Tibial artery (tissue), 4 donors: ENCODE results near the gene EIF1B.
"Not testable (repeated sequence)": the region's sequence is repeated elsewhere in the genome, so short reads cannot be mapped to it uniquely, and the experiment has no call there.

ENCODE experiments used
- DNase-seq, 2 donors: peaks; one replicate each; pipeline ENCODE4 v3.0.0-alpha.2; 2019
- H3K27ac ChIP-seq, 2 donors: fragments of 200-600 bp; sonication (generic) in 1 of 2; 1 replicate in 1 of 2; 2 replicates in 1 of 2; pipeline ENCODE4 v1.5.1; 2018 to 2019; ENCODE audit warnings: mild to moderate bottlenecking in 1 of 2
- H3K27me3 ChIP-seq, 2 donors: fragments of 200-600 bp; sonication (generic) in 1 of 2; one replicate each; pipeline versions ENCODE4 v1.5.1 to v1.6.0; 2016 to 2019
- H3K36me3 ChIP-seq, 3 donors: fragments of 200-600 bp; sonication (generic) in 2 of 3; one replicate each; pipeline ENCODE4 v1.5.1; 2016 to 2019; ENCODE audit warnings: mild to moderate bottlenecking in 2 of 3
- H3K4me1 ChIP-seq, 4 donors: fragments of 200-600 bp; sonication (generic) in 2 of 4; 1 replicate in 3 of 4; 2 replicates in 1 of 4; pipeline ENCODE4 v1.5.1; 2016 to 2019
- H3K4me3 ChIP-seq, 2 donors: fragments of 200-600 bp; sonication (generic) in 1 of 2; 1 replicate in 1 of 2; 2 replicates in 1 of 2; pipeline ENCODE4 v1.5.1; 2018 to 2019; ENCODE audit warnings: mild to moderate bottlenecking in 2 of 2
- H3K9me3 ChIP-seq, 3 donors: fragments of 200-600 bp; sonication (generic) in 1 of 3; one replicate each; pipeline ENCODE4 v1.5.1; 2016 to 2019
- intact Hi-C: fragments of 100-400 bp; cut with DNase I; formaldehyde crosslinking; loops from one replicate; pipeline ENCODE4 v1.15.0; 2023; ENCODE audit warnings: low total_unique reads
- TF ChIP-seq, protein P1 (sequence below), 2 experiments: fragments of 200-600 bp in 1 of 2; fragments of 450-650 bp in 1 of 2; IDR thresholded peaks; one replicate each; pipeline ENCODE4 v1.5.1; 2017 to 2019; ENCODE audit warnings: antibody characterized with exemption in 2 of 2, mild to moderate bottlenecking in 1 of 2, moderate library complexity in 1 of 2

EIF1B gene

DNA sequence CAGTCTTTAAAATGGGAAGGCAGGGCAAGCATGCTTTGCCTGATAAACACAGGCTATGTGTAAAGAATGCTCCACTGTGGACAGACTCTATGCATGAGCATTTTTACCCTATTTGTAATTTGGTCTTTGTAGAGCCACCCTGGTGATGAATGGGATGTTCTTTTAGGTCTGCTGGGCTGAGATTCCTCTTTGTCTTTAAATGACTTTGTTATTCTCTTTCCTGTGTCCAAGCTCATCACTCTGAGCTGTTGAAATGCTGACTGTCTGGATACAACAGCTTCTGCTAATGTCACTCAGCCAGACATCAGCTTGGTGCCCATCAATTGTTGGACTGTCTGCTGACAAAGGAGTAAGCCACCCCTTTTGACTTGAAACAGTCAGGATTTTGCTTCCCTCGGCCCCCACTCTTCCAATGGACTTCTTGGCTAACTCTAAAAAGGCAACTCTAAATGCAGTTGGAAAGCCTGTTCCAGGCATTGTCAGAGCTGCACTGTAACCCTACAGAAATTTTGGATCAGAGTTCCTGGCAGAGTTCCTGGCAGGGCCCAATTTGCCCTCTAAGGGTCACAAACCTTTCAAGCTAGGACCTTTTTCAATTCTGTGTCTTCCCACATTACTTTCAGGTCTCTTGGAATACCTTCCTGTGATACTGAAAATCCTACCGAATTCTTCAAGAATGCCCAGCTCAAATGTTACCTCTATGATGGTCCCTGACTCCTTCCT, 40.5 kb upstream of the EIF1B start:
- no peak for DNase-seq
- TF ChIP-seq, protein P1, sequence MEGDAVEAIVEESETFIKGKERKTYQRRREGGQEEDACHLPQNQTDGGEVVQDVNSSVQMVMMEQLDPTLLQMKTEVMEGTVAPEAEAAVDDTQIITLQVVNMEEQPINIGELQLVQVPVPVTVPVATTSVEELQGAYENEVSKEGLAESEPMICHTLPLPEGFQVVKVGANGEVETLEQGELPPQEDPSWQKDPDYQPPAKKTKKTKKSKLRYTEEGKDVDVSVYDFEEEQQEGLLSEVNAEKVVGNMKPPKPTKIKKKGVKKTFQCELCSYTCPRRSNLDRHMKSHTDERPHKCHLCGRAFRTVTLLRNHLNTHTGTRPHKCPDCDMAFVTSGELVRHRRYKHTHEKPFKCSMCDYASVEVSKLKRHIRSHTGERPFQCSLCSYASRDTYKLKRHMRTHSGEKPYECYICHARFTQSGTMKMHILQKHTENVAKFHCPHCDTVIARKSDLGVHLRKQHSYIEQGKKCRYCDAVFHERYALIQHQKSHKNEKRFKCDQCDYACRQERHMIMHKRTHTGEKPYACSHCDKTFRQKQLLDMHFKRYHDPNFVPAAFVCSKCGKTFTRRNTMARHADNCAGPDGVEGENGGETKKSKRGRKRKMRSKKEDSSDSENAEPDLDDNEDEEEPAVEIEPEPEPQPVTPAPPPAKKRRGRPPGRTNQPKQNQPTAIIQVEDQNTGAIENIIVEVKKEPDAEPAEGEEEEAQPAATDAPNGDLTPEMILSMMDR (IDR thresholded peaks at IDR 0.05), result no peak

DNA sequence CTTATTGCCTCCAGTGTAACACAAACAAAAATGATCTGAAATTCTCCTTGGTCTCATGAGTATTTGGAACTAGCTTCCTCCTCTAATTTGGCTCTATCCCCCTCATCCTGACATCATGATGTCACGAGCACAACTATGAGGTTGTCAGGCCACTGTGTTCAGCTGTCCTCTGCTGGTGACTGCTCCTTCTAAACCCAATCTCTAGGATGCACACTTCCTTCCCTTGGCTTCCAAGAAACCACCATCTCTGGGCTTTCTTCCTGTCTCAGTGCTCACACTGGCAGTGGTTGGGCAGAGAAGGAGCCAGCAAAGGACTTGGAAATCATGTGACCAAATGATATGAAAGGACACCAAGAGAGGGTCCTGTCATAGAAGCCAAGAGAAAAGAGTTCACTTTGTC, 30.7 kb upstream of the EIF1B start:
- H3K36me3 ChIP-seq, result no peaks in the 10 kb centered on the region
- no peaks in the 10 kb centered on the region for H3K4me1 ChIP-seq
- DNase-seq, result no peak
- intact Hi-C loops, result no loop called here
- TF ChIP-seq, protein P1 (IDR thresholded peaks at IDR 0.05), result no peak
- H3K4me3 ChIP-seq, result no peak overlapping the region
- peaks cover 0 to 7% (median 0%) of the 10 kb centered on the region in 3 donors for H3K9me3 ChIP-seq
- no peak overlapping the region for H3K27ac ChIP-seq
- no peaks in the 10 kb centered on the region for H3K27me3 ChIP-seq

More for the DNA sequence above, 40.5 kb upstream of the EIF1B start:
- Histone ChIP-seq H3K36me3 (no peaks in the 10 kb centered on the region), H3K4me1 (no peaks in the 10 kb centered on the region), H3K27ac (no peak overlapping the region), H3K4me3 (no peak overlapping the region), H3K27me3 (no peaks in the 10 kb centered on the region), H3K9me3 (no peaks in the 10 kb centered on the region)
- intact Hi-C loops, result no loop called here

DNA sequence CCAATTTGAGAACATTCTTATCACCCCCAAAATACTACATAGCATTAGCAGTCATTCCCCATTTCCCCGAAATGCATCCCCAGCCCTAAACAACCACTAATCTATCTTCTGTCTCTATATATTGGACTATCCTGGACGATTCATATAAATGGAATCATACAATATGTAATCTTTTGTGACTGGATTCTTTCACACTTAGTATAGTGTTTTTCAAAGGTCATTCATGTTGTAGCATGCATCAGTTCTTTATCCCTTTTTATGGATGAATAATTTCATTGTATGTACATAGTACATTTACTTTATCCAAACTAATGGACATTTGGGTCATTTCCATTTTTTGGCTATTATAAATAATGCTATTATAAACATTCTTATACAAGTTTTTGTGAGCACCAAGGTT, 27.5 kb upstream of the EIF1B start:
- no peak for DNase-seq
- no peak overlapping the region for H3K4me3 ChIP-seq
- TF ChIP-seq, protein P1 (IDR thresholded peaks at IDR 0.05), result no peak
- no peaks in the 10 kb centered on the region for H3K4me1 ChIP-seq
- H3K27ac ChIP-seq, result no peak overlapping the region
- intact Hi-C loops, result no loop called here
- H3K36me3 ChIP-seq, result no peaks in the 10 kb centered on the region
- H3K9me3 ChIP-seq, result peaks cover 0 to 7% (median 0%) of the 10 kb centered on the region in 3 donors
- H3K27me3 ChIP-seq, result no peaks in the 10 kb centered on the region

DNA sequence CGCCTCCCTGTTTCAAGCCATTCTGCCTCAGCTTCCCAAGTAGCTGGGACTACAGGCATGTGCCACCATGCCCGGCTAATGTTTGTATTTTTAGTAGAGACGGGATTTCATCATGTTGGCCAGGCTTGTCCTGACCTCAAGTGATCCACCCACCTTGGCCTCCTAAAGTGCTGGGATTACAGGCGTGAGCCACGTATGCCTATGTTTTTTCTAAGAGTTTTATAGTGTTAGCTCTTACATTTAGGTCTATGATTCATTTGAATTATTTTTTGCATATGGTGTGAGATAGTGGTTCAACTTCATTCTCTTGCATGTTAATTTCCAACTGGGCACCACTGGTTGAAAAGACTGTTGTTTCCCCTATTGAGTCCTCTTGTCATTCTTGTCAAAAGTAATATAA, 26.4 kb upstream of the EIF1B start:
- DNase-seq, intact Hi-C loops, H3K27ac ChIP-seq, H3K4me3 ChIP-seq, H3K4me1 ChIP-seq, H3K27me3 ChIP-seq, H3K9me3 ChIP-seq, H3K36me3 ChIP-seq: not testable (repeated sequence)

DNA sequence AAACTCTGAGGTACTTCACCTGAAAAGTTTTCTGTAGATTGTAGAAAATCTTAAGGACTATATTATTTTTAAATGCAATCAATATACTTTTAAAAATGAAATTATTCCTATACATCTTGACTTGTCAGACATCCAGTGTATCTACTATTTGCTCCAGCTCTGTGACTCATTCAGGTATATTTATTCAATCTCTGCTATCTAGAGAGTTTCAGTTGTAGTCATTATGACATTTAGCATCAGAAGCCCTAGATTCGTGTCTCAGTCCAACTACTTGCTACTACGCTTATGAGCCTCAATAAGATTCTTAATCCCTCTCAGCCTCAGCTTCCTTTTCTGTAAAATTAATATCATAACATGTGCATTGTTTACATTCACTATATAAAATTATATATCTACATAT, 22.3 kb upstream of the EIF1B start:
- intact Hi-C loops, result no loop called here
- TF ChIP-seq, protein P1 (IDR thresholded peaks at IDR 0.05), result no peak
- Histone ChIP-seq H3K9me3 (peaks cover 0 to 7% (median 0%) of the 10 kb centered on the region in 3 donors), H3K27ac (no peak overlapping the region), H3K4me1 (no peaks in the 10 kb centered on the region), H3K4me3 (no peak overlapping the region), H3K36me3 (peaks cover 0 to 7% (median 6%) of the 10 kb centered on the region in 3 donors), H3K27me3 (no peaks in the 10 kb centered on the region)
- DNase-seq, result no peak

DNA sequence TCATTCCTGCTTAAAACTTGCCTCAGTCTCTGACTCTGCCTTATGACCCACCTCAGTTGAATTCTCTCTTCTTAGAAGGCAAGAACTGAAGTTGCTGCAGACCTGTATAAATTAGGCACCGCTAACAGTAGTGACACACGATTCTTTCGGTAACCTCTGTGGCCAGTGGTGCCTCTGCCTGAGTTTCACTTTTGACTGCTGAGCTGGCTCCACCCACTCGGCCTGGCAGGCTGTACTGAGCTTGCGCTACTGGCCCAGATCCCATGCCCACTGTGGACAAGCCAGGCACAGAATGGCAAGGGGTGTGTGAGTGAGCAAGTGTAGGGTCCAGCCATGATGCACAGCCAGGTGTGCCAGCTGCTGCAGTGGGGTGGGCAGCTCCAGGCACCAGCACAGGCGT, 19.1 kb upstream of the EIF1B start:
- TF ChIP-seq, protein P1 (IDR thresholded peaks at IDR 0.05), result no peak
- peaks cover 0 to 14% (median 6%) of the 10 kb centered on the region in 3 donors for H3K36me3 ChIP-seq
- DNase-seq, result no peak
- no peak overlapping the region for H3K4me3 ChIP-seq
- no peak overlapping the region for H3K27ac ChIP-seq
- intact Hi-C loops, result no loop called here
- no peaks in the 10 kb centered on the region for H3K9me3 ChIP-seq
- no peaks in the 10 kb centered on the region for H3K27me3 ChIP-seq
- no peaks in the 10 kb centered on the region for H3K4me1 ChIP-seq
